ENCODE results near the gene LTBR.

The LTBR gene

DNA sequence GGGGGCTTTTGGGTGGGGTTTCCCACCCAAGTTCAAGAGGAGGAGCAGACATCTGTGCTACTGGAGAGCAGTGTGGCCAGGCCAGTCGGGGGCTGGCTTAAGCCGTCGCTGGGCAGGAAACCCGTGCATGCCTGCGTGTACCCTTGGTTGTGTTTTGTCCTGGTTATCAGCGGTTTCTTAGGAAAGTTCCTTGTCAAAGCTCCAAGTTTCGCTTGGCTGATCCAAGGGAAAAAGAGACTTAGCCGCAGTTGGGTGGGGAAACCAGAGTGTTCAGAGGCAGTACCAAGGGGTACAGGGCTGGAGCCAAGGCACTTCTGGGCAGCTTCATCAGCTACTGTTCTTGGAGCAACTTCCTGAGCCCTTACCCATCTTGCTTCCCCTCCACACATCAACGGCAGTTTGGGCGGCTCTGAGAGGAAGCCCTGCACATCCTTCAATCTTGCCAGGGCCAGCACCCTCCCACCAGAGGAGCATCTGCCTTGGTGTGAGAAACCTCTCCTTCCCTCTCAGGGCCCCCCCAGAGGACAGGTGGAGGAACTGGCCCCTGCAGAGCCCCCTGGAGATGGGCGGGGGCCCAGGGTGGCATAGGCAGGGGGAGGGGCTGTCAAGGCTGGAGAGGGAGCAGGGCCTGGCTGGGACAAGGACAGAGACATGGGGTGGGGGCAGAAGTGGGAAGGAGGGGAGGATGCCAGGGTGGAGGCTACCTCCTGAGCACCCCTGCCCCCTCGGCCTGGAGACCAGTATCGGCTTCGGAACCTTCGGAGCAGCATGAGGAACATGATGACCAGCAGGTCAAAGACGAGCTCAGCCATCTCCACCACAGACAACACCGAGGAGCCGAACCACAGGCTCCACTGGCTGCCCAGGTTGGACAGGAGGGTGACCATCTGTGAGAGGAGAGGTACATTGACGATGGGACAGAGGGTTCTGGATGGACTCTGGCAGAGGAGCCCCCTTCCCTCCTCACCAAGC lies 36.3 kb upstream of the LTBR start:
- no peak for DNase-seq

DNA sequence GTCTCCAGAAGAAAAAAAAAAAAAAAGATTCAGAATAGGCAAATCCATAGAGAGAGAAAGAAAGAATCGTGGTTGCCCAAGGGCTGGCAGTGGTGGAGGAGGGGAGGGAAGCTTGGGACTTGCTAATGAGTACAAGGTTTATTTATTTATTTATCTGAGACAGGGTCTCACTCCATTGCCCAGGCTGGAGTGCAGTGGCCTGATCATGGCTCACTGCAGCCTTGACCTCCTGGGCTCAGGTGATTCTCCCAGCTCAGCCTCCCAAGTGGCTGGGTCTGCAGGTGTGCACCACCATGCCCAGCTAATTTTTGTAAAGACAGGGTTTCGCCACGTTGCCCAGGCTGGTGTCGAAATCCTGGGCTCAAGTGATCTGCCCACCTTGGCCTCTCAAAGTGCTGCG lies 32.3 kb upstream of the LTBR start:
- no peak for DNase-seq

DNA sequence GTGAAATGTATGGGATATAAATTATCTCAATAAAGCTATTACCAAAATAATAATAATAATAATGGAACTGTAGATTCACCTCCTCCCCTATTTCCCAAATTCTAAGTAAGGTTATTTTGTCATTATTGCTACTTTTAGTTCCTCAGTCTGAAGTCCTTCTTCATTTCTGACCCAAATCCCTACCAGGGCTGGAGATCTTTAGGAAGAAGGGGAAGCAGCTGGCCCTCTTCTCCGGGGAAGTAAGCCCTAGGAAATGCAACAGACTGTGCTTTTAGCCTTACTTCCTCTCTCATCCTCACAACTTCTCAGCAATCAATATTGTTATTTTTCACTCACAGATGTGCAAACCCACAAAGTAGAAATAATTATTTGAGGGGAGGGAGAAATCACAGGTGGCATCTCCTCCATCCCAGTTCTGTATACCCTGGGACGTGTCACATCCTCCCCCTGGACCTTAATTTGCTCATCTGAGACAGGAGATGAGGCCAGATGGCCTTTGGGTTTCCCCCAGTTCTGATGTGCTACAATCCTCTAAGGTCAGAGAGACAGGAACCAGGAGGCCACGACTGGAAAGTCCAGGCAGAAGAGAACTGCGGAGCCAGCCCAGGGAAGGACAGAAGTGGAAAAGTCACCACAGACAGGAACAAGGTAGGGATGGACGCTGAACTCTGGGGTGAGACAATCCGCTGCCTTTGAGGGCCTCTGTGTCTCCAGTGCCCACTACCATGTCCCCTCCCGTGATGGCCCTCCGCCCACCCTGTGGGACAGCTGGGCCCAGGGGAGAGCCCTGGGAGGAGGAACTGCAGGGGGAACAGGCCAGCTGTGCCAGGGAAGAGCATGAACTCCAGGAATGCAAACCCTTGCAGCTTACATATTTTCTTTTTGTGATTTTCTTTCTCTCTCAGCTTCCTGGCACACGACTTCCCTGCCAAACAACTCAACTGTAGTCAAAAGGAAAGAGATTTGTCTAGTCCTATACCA lies 31.5 kb upstream of the LTBR start:
- DNase-seq = no peak

DNA sequence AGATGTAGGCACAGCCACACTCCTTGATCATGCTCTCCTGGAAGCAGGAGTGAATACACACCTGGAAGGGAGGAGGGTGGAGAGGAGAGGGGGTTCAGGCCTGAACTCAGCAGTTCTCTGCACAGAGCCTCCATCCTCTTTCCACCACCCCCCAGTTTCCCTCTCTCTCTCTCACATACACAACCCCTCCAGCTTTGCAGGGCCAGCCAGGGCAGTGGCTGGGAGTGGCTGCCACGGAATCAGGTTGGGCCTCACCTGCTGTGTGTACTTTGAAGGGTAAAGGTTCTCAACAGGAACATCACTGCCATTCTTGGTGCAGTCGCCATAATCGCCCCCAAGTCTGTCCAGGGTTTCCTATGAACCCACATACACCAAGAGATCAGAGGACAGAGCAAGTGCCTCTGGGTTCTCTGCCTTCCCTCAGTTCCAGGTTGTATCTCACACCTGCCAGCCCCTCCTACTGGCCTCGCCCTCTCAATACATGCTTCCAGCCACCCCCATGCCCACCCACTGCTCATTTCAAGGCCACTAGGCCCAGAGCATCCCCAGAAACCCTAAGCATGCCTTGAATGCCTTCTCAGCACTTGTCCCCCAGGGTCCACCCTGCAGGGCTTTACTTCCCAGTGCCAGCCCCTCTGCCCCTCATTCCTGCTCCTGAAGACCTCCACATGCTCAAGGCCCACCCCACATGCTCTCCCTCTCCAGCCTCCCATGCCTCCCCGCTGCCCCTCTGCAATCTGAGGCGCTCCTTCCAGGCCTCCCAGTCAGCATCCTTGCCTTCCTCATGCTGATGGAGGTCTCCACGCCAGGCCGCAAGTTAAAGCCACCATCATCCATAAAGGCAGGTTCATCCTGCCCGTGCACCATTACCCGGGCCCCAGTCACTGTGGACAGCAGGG lies 29.2 kb upstream of the LTBR start:
- no peak for DNase-seq

DNA sequence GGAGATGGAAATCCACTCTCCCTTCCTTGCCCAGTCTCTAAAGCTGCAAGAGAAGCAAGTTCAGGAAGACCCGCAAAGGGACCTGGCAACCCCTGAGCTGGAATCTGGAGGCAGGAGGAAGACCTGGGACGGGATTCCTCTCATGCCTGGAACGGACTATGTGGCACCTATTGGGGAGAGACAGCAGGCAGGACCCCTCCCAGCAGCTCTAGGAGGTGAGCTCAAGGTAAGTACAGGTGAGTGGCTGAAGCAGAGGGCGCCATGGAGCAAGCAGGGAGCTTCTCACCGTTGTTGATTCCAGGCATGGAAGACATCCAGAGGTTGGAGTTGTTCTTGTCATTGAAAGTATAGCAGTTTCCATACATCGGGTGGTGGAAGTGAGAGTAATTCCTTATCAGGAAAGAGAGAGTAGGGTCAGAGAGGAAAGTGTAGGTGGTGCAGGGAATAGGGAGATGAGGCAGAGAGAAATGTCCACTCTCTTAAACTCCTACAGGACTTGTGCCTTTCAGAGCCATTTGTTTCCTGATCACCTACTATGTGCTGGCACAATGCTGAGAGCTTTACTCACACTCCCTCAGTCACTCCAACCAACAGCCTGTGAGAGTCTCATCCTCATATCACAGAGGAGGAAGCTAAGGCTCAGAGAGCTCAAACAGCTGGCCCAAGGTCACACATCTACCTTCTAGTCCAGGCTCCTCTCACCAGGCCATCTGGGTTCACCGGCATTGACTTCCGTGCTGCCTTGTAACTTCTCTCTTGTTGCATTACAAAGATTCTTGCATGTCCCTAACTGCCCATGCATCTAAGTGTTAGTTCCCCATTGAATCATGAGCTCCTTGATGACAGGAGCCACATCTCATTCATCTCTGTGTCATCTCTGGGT lies 28.2 kb upstream of the LTBR start:
- DNase-seq = no peak

DNA sequence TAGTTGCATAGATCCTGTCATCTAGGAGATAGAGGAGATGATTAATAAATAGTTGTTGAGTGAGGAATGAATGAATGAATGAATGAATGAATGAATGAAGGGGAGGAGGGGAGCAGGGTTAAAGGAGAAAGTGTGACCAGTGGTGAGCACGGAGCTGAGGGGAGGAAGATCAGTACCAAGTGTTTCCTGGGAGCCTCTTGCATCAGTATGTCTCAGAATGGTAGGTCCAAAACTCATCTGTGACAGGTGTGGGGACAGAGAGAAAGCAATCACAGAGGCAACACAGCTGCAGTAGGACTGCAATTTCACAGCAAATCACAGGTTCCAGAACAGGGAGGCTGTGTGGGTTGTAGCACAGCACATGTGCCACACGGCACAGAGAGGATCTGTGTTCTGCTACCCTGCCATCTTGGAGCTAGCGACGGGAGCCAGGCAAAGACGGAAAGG lies 27.6 kb upstream of the LTBR start:
- no peak for DNase-seq

DNA sequence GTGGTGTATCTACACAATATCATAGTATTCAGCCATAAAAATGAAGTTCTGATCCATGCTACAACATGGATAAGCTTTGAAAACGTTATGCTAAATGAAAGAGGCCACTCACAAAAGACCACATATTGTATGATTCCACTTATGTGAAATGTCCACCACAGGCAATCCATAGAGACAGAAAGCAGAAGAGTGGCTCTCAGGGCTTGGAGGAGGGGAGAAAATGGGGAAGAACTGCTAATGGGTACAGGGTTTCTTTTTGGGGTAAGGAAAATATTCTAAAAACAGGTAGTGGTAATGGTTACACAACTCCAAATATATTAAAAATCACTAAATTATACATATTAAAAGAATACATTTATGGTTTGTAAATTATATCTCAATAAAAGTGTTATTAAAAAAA lies 25.1 kb upstream of the LTBR start:
- no peak for DNase-seq

DNA sequence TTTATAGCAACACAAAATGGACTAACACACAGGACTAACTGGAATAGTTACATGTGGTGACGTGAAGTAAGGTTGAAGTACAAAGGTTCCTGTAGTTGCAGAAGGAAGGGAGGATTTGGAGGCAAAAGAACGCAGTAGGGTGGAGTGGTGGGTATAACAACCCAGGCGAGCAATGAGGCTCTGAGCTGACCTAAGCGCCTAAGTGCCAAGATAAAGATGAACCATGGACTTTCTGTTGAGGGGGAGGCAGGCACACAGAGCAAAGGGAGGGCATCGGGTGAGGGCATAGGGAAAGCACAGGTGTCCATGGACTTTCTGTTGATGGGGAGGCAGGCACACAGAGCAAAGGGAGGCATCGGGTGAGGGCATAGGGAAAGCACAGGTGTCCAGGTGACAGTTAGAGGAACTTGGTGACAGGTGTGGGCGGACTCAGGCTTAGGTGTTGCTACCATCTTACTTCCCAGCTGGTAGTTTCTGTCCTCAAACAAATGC lies 23.8 kb upstream of the LTBR start:
- DNase-seq = no peak

DNA sequence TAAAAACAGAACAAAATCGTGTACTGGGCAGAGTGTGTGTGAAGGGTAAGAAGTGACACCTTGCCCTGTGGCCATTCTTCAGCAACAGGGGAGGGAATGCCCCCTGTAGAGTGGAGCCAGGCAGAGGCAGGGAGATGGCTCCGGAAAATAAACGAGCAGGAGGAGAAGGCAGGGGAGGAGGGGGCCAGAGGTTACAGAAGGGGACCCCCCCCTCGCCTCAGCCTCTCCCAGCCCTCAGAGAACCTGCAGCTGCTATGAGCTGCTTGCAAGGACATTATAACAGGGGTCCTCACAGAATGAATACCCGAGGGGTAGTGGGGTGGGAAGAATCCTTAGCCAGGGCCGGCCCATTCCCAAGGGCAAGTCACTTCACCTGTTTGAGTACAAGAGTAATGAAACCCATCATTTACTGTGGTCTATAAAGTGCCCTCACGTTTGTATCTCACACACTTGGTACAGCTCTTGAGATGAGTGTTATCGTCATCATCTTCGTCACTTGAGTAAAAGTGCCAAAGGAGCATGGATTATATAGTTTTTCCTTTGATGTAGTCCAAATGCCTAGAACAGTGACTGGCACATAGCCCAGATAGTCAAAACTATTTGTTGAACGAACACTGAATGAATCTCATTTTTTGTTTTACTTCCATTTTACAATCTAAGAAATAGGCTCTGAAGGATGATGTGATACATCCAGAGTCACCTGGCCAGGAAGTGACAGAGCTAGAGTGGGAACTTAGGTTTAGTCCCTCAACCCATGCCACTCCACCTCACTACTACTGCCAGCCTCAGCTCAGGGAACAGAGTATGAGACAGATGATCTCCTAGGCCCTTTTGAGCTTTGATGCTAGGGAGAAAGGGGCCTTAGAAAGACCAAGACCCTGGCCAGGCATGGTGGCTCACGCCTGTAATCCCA lies 23.1 kb upstream of the LTBR start:
- DNase-seq = no peak

DNA sequence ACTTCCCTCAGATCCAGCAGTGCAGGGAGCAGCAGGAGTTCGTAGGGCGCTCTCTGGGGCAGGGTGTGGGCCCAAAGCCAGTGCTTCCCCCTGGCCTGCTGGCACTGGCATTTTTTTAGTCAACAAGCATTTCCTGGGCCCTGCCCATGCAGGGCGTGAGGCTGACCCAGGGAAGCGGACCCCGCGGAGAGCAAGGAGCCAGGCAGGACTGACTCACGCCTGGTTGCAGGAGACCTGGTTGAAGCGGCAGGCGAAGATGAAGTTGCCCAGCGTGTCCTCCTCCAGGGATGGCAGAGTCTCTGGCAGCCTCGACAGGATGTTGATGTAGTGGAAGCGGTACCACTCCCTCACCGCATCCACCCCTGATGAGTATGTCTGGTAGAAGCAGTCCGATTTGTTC lies 22.1 kb upstream of the LTBR start:
- no peak for DNase-seq

DNA sequence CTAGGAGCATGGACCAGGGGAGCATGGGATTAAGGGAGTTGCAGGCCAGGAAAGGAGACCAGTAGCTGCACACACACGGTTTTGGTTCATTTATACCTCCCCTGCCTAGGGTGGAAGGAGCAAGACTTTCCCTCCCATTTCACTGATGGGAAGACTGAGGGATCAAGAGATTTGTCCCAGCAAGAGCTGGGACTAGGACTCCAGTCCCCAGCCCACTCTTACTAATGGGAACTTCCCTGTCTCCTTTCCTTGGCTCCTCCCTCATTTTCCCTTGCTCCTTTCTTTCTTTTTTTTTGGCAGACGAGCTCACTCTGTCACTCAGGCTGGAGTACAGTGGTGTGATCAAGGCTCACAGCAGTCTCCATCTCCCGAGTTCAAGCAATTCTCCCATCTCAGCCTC lies 21.6 kb upstream of the LTBR start:
- no peak for DNase-seq

DNA sequence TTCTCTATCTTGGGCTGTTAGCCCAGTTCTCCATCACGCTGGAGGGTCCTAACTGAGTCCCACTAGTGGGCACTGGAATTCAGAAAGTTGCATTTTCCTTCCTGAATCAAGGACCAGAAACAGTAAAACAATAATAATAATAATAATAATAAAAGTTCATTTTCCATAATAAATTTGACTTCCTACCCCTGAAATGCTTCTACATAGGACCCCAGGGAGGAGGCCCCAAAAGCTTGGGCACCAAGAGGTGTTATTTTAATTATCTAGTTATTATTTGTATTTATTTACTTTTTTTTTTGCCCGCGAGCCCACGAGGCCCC lies 21.0 kb upstream of the LTBR start:
- no peak for DNase-seq

DNA sequence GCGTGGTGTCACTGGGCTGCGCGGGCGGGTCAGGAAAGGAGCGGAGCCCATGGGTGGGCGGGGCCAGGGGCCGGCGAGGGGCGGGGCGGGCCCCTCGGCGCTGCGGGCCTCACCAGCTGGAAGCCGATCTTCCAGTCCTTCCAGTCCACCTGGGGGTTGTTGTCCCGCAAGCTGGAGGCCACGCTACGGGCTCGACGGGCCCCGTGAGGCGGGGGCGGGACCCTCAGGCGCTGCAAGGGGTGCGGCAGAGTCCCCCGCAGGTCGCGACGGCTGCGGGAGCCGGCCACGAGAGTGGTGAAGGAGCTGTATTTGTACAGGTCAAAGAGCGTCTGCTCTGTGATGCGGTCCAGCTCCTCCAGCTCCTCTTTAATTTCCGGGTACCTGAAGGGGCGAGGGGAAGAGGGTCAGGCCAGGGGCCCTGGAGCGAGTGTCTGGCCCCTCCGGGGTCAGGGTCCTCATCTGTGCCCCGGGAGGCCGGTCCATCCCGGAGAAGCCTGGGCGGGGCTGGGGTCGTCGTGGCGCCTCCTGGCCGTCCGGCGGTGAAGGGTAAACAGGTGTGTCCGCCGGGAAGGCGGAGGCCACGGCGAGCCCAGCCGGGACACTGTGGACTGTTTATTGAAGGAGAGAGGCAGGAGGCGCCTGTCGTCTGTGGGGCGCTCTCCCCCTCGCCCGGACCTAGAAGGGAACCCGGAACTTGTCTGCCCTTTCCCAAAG lies 20.5 kb upstream of the LTBR start:
- DNase-seq = peak; percentile 64

DNA sequence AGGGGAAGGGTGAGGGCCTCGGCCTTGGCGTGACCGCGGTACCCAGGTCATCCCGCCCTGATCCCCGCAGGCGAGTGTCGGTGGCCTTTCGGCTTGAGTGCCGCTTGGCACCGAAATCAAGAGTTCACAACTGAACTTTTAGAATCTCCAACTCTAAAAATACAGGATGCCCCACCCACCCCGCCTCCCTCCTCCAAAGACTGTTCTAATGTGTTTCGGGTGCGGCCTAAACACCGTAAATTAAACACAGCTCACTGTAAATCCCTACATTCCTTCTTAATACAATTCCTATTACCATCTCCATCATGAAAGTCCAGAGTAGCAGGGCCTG lies 20.0 kb upstream of the LTBR start:
- no peak for DNase-seq

DNA sequence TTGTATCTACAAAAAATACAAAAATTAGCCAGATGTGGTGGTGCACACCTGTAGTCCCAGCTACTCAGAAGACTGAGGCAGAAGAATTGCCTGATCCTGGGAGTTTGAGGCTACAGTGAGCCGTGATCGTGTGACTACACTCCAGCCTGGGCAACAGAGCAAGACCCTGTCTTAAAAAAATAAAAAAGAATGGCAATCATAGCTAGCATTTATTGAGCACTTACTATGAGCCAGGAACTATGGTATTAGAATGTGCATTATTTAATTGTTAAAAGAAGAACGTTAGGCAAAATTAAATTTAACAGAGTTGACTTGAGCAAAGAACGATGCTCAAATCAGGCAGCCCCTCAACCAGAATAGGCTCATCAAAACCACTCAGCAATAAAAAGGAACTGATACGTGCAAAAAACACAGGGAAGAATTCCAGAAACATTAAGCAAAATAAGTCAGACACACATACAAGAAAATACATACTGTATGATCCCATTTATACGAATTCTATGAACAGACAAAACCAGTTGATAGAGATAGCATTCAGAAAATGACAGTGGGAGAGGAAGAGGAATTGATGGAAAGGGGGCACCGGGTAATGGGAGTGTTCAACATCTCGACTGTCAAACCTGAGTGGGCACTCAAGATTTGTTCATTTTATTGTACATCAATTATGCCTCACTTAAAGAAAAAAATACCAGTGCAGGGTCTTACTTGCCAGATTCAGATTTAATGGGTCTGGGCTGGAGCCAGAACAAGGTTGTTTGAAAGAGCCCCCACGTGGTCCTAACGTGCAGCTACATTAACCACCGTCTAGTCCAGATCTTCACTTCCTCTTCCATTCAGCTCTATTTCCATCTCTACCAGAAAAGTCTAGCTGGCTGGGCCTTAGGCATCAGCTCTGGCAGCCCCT lies 16.6 kb upstream of the LTBR start:
- DNase-seq = no peak

DNA sequence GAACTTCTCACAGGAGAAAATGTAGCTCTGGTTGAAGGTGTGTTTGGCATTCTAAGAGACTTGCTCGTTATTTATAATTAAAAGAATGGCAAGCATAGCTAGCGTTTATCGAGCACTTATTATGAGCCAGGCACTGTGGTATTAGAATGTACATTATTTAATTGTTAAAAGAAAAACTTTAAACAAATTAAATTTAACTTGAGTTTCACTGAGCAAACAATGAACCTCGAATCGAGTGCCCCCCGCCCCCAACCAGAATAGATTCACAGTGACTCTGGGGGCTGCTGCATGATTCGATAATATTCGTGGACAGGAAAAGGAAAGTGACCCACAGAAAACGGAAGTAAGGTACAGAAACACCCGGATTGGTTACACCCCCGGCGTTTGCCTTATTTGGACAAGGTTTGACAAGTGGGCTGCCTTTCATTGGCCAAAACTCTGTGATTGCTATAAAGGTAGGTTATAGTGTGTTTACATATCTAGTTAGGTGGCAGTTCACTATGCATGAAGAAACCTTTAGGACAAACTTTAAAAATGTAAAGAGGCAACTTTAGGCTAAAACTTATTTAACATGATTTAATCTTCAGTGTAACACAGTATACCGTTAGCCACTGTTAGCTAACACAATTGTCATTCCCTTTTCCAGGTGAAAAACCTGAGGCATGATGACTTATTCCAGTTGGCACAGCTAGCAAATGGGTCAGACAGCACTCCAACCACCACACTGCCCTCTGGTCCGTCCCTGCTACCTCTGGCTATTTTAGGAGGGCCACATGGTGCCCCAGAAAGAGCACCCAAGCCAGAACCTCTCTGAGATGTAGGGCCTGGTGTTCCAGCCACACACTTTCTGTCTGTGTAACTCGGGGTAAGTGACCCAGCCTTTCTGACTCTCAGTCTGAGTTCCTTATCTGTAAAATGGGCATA lies 15.7 kb upstream of the LTBR start:
- DNase-seq = no peak

DNA sequence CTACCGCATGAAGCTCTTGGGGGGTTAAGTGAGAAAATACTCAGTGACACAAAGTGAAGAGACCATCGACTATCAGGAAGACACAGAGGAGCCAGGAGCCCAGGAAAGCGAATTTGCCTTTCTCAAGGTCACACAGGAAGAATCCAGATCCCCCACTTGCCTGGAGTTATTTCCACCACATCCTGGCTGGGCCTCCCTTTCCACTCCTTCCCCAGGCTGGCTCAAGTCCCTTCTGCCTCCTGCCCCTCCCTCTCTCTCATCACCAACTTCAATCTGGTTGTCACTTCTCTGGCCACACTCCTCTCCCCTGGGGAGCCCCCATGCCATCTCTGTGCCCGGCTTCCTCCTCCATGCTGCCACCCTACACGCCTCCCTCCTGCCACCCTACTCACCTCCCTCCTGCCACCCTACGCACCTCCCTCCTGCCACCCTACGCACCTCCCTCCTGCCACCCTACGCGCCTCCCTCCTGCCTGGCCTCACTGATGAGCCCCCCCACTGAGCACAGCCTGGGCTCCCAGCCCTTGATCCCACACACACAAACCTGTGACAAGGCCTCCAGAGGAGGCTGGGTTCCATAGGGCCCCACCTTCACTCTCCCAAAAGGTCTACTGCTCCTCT lies 14.9 kb upstream of the LTBR start:
- no peak for DNase-seq
